HG03066 (cell line): ENCODE measurements around the gene KDM2B.
"Not testable (repeated sequence)": the region's sequence is repeated elsewhere in the genome, so short reads cannot be mapped to it uniquely, and the experiment has no call there.

Experiments
- ATAC-seq: cut with Tn5 transposase; IDR thresholded peaks from one replicate; pipeline ENCODE4 v1.9.1; 2021; ENCODE audit warnings: low read depth; ENCODE audit not compliant: unreplicated experiment

KDM2B gene

GRCh38 chr12:121398355-121398754, 182.5 kb downstream of the KDM2B start:
- ATAC-seq: no peak

- ATAC-seq: no peak
Observed at GRCh38 chr12:121397521-121397920, 183.3 kb downstream of the KDM2B start.

GRCh38 chr12:121392325-121392716, 188.5 kb downstream of the KDM2B start:
- no peak for ATAC-seq

- ATAC-seq: peak; percentile 56
Observed at GRCh38 chr12:121391619-121392324, 189.1 kb downstream of the KDM2B start.

- no peak for ATAC-seq
Observed at GRCh38 chr12:121390856-121391255, 190.0 kb downstream of the KDM2B start.

GRCh38 chr12:121388421-121388981, 192.3 kb downstream of the KDM2B start:
- ATAC-seq: no peak

GRCh38 chr12:121384891-121385290, 195.9 kb downstream of the KDM2B start:
- ATAC-seq: not testable (repeated sequence)

- ATAC-seq: no peak
Observed at GRCh38 chr12:121383601-121384021, 197.2 kb downstream of the KDM2B start.

GRCh38 chr12:121379945-121380344, 200.9 kb downstream of the KDM2B start:
- ATAC-seq: no peak
